ENCODE measurements around the gene FRMD4B.

The FRMD4B gene

DNA sequence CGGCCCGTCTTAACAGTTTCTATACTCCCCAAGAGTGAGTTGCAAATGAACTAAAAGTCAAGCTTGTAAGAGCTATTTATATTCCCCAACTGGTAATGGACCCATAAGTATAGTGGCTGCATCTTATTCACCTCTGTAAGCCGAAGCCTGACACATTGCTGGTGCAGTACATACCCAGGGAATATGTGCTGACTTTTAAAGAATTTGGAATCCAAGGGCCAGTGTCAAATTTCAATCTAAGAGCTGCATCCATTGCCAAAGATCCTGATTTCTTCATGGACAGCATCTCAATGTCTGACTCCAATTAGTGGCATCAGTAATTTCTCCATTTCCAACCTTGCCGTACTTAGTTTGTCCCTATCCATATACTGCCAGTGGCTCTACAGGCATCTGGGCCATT lies 42.0 kb downstream of the FRMD4B start:
- TF ChIP-seq, protein P1, sequence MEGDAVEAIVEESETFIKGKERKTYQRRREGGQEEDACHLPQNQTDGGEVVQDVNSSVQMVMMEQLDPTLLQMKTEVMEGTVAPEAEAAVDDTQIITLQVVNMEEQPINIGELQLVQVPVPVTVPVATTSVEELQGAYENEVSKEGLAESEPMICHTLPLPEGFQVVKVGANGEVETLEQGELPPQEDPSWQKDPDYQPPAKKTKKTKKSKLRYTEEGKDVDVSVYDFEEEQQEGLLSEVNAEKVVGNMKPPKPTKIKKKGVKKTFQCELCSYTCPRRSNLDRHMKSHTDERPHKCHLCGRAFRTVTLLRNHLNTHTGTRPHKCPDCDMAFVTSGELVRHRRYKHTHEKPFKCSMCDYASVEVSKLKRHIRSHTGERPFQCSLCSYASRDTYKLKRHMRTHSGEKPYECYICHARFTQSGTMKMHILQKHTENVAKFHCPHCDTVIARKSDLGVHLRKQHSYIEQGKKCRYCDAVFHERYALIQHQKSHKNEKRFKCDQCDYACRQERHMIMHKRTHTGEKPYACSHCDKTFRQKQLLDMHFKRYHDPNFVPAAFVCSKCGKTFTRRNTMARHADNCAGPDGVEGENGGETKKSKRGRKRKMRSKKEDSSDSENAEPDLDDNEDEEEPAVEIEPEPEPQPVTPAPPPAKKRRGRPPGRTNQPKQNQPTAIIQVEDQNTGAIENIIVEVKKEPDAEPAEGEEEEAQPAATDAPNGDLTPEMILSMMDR (IDR thresholded peaks at IDR 0.05): no peak

DNA sequence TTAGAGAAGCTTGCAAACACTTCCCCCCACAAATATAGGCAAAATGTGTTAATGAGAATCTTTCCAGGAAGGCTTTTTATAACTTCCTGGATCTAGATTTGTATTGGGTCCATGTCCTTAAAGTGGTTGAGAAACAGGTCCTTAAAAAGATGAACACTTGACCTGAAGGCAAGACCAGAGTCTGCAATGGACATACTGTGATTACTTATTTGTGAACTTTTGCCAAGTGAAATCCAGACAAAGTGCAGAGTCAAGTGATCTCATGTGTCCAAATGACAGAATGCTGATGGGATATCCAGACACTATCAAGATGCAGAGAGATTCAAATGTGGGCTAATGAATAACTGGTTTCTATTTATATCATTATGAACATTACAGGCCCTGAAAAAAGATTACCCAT lies 43.8 kb downstream of the FRMD4B start:
- TF ChIP-seq, protein P1 (IDR thresholded peaks at IDR 0.05): no peak

DNA sequence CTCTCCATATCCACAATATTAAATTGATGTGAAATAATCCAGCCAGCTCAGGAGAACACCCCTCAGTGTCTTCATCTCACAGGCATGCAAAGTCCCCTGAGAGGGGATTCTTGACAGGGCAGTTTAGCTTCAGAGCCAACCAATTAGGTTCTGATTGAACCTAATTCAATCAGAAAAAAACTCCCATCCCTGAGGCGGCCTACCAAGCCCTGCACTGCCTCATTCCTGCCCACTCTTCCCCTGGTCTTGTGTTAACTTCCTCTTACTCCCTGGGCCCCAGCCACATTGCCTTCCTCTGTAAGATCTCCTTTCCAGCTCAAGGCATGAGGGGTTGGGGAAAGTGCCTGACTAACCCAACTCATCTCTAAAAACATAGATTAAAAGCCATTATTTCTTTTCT lies 46.1 kb downstream of the FRMD4B start:
- TF ChIP-seq, protein P1 (IDR thresholded peaks at IDR 0.05): no peak

DNA sequence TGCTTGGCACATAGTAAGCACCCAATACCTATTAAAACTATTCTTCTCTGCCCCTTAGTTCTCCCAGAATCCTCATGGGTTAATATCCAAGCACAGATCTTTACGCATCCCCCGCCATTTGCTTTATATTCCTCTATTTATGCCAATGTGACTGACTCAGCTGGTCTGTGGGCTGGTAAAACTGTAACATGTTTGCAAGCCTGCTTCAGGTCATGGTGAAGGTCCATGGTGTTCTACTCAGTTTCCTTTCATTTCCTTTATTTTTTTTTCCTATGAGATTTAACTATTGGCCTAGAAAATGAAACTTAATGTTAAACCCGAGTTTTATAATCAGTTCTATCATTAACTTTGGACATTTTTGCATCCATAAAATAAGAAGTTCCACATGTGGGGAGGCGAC lies 47.0 kb downstream of the FRMD4B start:
- TF ChIP-seq, protein P1 (IDR thresholded peaks at IDR 0.05): no peak

DNA sequence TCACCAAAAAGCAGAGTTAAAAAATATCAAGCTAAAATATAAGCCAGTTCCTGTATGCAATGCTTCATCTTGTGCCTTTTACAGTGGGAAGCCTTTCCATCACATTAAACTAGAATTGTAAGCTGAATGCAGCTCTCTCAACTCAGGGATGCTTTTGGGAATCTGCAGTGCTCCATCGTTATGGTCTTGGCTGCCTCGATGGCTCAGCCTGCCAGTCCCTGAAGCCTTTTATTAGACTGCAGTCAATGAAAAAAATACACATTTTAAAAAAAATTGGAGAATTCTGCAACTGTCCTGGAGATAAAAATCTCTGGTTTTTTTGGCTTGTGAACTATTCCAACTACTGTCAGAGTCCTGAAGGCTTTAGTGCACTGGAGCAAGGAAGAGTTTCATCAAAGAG lies 53.0 kb downstream of the FRMD4B start:
- TF ChIP-seq, protein P1 (IDR thresholded peaks at IDR 0.05): no peak

DNA sequence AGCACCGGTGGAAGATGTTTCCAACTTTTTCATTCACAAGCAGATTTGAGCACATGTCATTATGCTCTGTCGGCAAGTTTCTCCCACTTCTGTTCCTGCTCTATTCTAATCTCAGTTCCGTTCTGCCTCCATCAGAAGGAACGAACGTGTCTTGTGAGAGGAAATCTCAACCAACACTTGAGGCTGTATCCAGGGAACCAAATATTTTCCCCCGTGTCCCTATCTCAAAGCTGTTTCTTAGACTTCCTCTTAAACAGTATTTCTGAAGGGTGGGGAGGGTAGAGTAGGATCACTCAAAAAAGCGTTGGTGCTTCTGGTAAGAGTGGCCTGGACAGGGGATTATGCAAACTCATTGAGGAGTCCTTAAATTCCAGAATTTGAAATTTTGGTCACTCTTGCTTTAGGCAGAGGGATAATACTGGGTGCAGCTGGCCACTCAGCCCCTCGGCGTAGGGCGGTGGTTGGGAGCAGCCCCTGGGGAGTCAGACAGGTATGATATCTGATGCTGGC lies 54.9 kb downstream of the FRMD4B start:
- TF ChIP-seq, protein P1 (IDR thresholded peaks at IDR 0.05): no peak

DNA sequence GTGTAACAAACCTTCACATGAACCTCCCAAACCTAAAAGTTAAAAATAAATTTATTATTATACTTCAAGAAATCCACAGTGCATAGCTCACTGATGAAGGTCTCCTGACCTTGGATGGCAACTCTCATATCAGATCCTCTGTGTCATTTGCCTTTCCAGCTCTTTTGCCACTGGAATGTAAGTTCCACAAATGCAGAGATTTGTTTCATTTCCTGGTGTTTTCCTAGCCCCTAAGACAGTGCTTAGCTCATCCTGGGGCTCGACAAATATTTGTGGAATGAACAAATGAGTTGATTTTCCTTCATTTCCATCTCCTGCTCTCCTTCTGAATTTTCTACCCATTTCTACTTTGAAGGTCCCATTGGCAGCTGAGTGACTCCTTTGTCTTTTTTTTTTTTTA lies 56.0 kb downstream of the FRMD4B start:
- TF ChIP-seq, protein P1 (IDR thresholded peaks at IDR 0.05): no peak

DNA sequence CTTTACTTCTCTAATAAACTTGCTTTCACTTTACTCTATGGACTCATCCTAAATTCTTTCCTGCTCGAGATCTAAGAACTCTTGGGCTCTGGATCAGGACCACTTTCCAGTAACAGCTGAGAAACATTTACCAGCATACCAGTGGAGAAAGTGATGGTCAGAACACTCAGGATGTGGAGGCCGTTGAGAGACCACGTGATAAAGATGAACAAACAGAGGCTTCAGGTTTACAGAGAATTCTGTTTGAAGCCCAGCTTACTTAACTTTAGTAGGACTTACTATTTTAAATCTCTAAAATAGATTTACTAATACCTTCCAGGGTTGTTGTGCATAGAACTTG lies 57.0 kb downstream of the FRMD4B start:
- TF ChIP-seq, protein P1 (IDR thresholded peaks at IDR 0.05): no peak

All from LNCAP (cell line).